ENCODE results near the gene RRP12.

Gene RRP12

GRCh38 chr10:97307441-97307840 is 93.7 kb downstream of the RRP12 start:
- no peak overlapping the region for H3K4me3 ChIP-seq (replicated peaks in 1 of 2; ENCODE audit: low read depth in 2 of 2, low read length in 2 of 2)
- TF ChIP-seq CTCF (IDR thresholded peaks at IDR 0.05; ENCODE audit: low read depth, low read length) = no peak
- DNase-seq (ENCODE audit: low read depth in 2 of 2) = no peak
